Neural progenitor cell (in vitro differentiated cells): ENCODE measurements around the gene FARP1. TPM values are rescaled to one million over a fixed set of nuclear protein-coding genes. Genes with fewer than 3 reads are reported as not detected.

Experiments
- DNase-seq: peaks from one replicate; pipeline ENCODE4 v3.0.0-alpha.2; 2016; ENCODE audit warnings: low spot score
- H2AFZ ChIP-seq: fragments of 200-600 bp; sonication (generic); replicated peaks from 2 replicates; pipeline ENCODE4 v1.6.1; 2016; ENCODE audit warnings: antibody characterized with exemption
- H3F3A ChIP-seq: fragments of 200-600 bp; sonication (generic); 2 replicates; pipeline ENCODE4 v1.6.1; 2016; ENCODE audit warnings: antibody characterized with exemption, low read depth
- H3K27ac ChIP-seq: fragments of 200-600 bp; sonication (generic); 2 replicates; pipeline ENCODE4 v1.5.1; 2016; ENCODE audit warnings: mild to moderate bottlenecking
- H3K27me3 ChIP-seq: fragments of 200-600 bp; sonication (generic); 2 replicates; pipeline ENCODE4 v1.6.1; 2016; ENCODE audit warnings: mild to moderate bottlenecking, moderate library complexity
- H3K36me3 ChIP-seq: fragments of 200-600 bp; sonication (generic); 2 replicates; pipeline ENCODE4 v1.5.1; 2016
- H3K4me1 ChIP-seq: fragments of 200-600 bp; sonication (generic); 2 replicates; pipeline ENCODE4 v1.6.1; 2016; ENCODE audit warnings: mixed run types
- H3K4me2 ChIP-seq: fragments of 200-600 bp; sonication (generic); 2 replicates; pipeline ENCODE4 v1.6.1; 2016
- H3K4me3 ChIP-seq: fragments of 200-600 bp; sonication (generic); 2 replicates; pipeline ENCODE4 v1.5.1; 2016
- H3K79me2 ChIP-seq: fragments of 200-600 bp; sonication (generic); 2 replicates; pipeline ENCODE4 v1.6.1; 2016; ENCODE audit warnings: low read depth
- H3K9ac ChIP-seq: fragments of 200-600 bp; sonication (generic); 2 replicates; pipeline ENCODE4 v1.6.1; 2016
- H3K9me3 ChIP-seq: fragments of 200-600 bp; sonication (generic); 2 replicates; pipeline ENCODE4 v1.5.1; 2016; ENCODE audit warnings: low read depth
- H4K20me1 ChIP-seq: fragments of 200-600 bp; sonication (generic); 2 replicates; pipeline ENCODE4 v1.6.1; 2016; ENCODE audit warnings: low read depth
- H3K27ac Mint-ChIP-seq: 3 replicates; pipeline ENCODE4 v1.8.0; 2021; ENCODE audit warnings: mixed read lengths
- H3K27me3 Mint-ChIP-seq: 2 replicates; pipeline ENCODE4 v1.8.0; 2022; ENCODE audit warnings: low read depth, mild to moderate bottlenecking, inconsistent platforms, moderate library complexity, mixed read lengths; ENCODE audit not compliant: insufficient read depth
- H3K36me3 Mint-ChIP-seq: 3 replicates; pipeline ENCODE4 v1.8.0; 2021; ENCODE audit warnings: mixed read lengths
- H3K4me1 Mint-ChIP-seq: 3 replicates; pipeline ENCODE4 v1.8.0; 2021; ENCODE audit warnings: mixed read lengths
- H3K4me3 Mint-ChIP-seq: 3 replicates; pipeline ENCODE4 v1.8.0; 2021; ENCODE audit warnings: mild to moderate bottlenecking, moderate library complexity, mixed read lengths
- H3K9me3 Mint-ChIP-seq: 3 replicates; pipeline ENCODE4 v1.8.0; 2020; ENCODE audit warnings: mixed read lengths
- CTCF ChIP-seq: fragments of 200-600 bp; sonication (generic); IDR thresholded peaks from 2 replicates; pipeline ENCODE4 v1.5.1; 2017; ENCODE audit warnings: antibody characterized with exemption, mild to moderate bottlenecking
- EZH2 ChIP-seq: fragments of 200-600 bp; sonication (generic); IDR thresholded peaks from 2 replicates; pipeline ENCODE4 v1.6.1; 2017; ENCODE audit warnings: antibody characterized with exemption, mild to moderate bottlenecking, moderate library complexity
- EZH2phosphoT487 ChIP-seq: fragments of 200-600 bp; sonication (generic); IDR thresholded peaks from 2 replicates; pipeline ENCODE4 v1.6.1; 2017; ENCODE audit warnings: antibody characterized with exemption
- total RNA-seq: library from RNA; depleted of rRNA; stranded (reverse); fragments of >200 nt; gene quantifications from 2 replicates; pipeline ENCODE4 v1.2.3, GENCODE V29; 2015; ENCODE audit warnings: low replicate concordance

Gene FARP1
- total RNA-seq, 1 donor from 2014 or later = 78.0 TPM

- H3K4me3 Mint-ChIP-seq = no peak overlapping the region
- H3K36me3 Mint-ChIP-seq = peaks cover 9% of the 10 kb centered on the region
- Histone ChIP-seq H4K20me1 (peaks cover 20% of the 10 kb centered on the region), H3K27me3 (no peaks in the 10 kb centered on the region), H3K4me3 (no peak overlapping the region), H3F3A (no peaks in the 10 kb centered on the region), H3K79me2 (peaks cover 31% of the 10 kb centered on the region), H3K4me2 (no peak overlapping the region), H2AFZ (no peak overlapping the region), H3K36me3 (no peaks in the 10 kb centered on the region), H3K9ac (no peak overlapping the region), H3K4me1 (peaks cover 8% of the 10 kb centered on the region), H3K27ac (no peak overlapping the region), H3K9me3 (no peaks in the 10 kb centered on the region)
- H3K27ac Mint-ChIP-seq = peak overlapping the region; percentile 32
- TF ChIP-seq EZH2phosphoT487 (no peak), EZH2 (no peak), CTCF (no peak)
- DNase-seq = no peak
- H3K27me3 Mint-ChIP-seq = peaks cover 3% of the 10 kb centered on the region
- peaks cover 26% of the 10 kb centered on the region for H3K4me1 Mint-ChIP-seq
- H3K9me3 Mint-ChIP-seq = peaks cover 4% of the 10 kb centered on the region
Measured at GRCh38 chr13:98360545-98360944, 217.7 kb downstream of the FARP1 start.

GRCh38 chr13:98363326-98363725, 220.4 kb downstream of the FARP1 start:
- Mint-ChIP-seq H3K27ac (peak overlapping the region; percentile 1), H3K4me1 (peaks cover 31% of the 10 kb centered on the region), H3K27me3 (peaks cover 3% of the 10 kb centered on the region), H3K9me3 (no peaks in the 10 kb centered on the region), H3K36me3 (peaks cover 10% of the 10 kb centered on the region), H3K4me3 (no peak overlapping the region)
- peaks cover 19% of the 10 kb centered on the region for H3K79me2 ChIP-seq
- H3K27ac ChIP-seq = no peak overlapping the region
- H2AFZ ChIP-seq = no peak overlapping the region
- H3F3A ChIP-seq = no peaks in the 10 kb centered on the region
- H3K4me2 ChIP-seq = no peak overlapping the region
- DNase-seq = no peak
- no peaks in the 10 kb centered on the region for H3K27me3 ChIP-seq
- TF ChIP-seq CTCF (no peak), EZH2phosphoT487 (no peak)
- H3K9me3 ChIP-seq = no peaks in the 10 kb centered on the region
- peaks cover 19% of the 10 kb centered on the region for H4K20me1 ChIP-seq
- H3K4me3 ChIP-seq = no peak overlapping the region
- H3K9ac ChIP-seq = no peak overlapping the region
- peaks cover 10% of the 10 kb centered on the region for H3K4me1 ChIP-seq
- H3K36me3 ChIP-seq = no peaks in the 10 kb centered on the region

- H3K27me3 ChIP-seq = no peaks in the 10 kb centered on the region
- no peak overlapping the region for H3K4me3 ChIP-seq
- no peak overlapping the region for H3K27ac Mint-ChIP-seq
- no peak overlapping the region for H3K4me2 ChIP-seq
- H2AFZ ChIP-seq = no peak overlapping the region
- peaks cover 19% of the 10 kb centered on the region for H4K20me1 ChIP-seq
- H3K36me3 ChIP-seq = no peaks in the 10 kb centered on the region
- H3K4me1 ChIP-seq = peaks cover 10% of the 10 kb centered on the region
- DNase-seq = no peak
- H3F3A ChIP-seq = no peaks in the 10 kb centered on the region
- peaks cover 13% of the 10 kb centered on the region for H3K79me2 ChIP-seq
- H3K9me3 ChIP-seq = no peaks in the 10 kb centered on the region
- TF ChIP-seq CTCF (no peak), EZH2phosphoT487 (no peak), EZH2 (no peak)
- no peak overlapping the region for H3K9ac ChIP-seq
- H3K27me3 Mint-ChIP-seq = peaks cover 3% of the 10 kb centered on the region
- H3K27ac ChIP-seq = no peak overlapping the region
- H3K4me1 Mint-ChIP-seq = peaks cover 30% of the 10 kb centered on the region
- no peak overlapping the region for H3K4me3 Mint-ChIP-seq
- H3K36me3 Mint-ChIP-seq = peaks cover 13% of the 10 kb centered on the region
- no peaks in the 10 kb centered on the region for H3K9me3 Mint-ChIP-seq
Measured at GRCh38 chr13:98364179-98364578, 221.3 kb downstream of the FARP1 start.

GRCh38 chr13:98364647-98365046, 221.8 kb downstream of the FARP1 start:
- no peak overlapping the region for H3K9ac ChIP-seq

More at GRCh38 chr13:98364647-98365046, 221.8 kb downstream of the FARP1 start:
- Mint-ChIP-seq H3K27me3 (peaks cover 2% of the 10 kb centered on the region), H3K9me3 (peaks cover under 1% of the 10 kb centered on the region), H3K4me3 (no peak overlapping the region), H3K36me3 (peaks cover 16% of the 10 kb centered on the region), H3K27ac (no peak overlapping the region), H3K4me1 (peaks cover 30% of the 10 kb centered on the region)
- Histone ChIP-seq H3K9me3 (no peaks in the 10 kb centered on the region), H3F3A (no peaks in the 10 kb centered on the region), H3K4me2 (no peak overlapping the region), H4K20me1 (peaks cover 19% of the 10 kb centered on the region), H3K4me3 (no peak overlapping the region), H3K27me3 (no peaks in the 10 kb centered on the region), H3K79me2 (peaks cover 10% of the 10 kb centered on the region), H2AFZ (no peak overlapping the region), H3K36me3 (no peaks in the 10 kb centered on the region), H3K4me1 (peaks cover 10% of the 10 kb centered on the region), H3K27ac (no peak overlapping the region)
- TF ChIP-seq CTCF (no peak), EZH2phosphoT487 (no peak), EZH2 (no peak)
- DNase-seq = no peak
